ENCODE results near the gene GBX1.

- TF ChIP-seq CTCF (IDR thresholded peaks at IDR 0.05) (no peak), POLR2A (IDR thresholded peaks at IDR 0.05) (no peak)
Measured at GRCh38 chr7:151122796-151123157, 44.7 kb downstream of the GBX1 start.

All from right lobe of liver (tissue), 4 donors.